Type B pancreatic cell (in vitro differentiated cells): ENCODE measurements around the gene ADAMTSL1. TPM values are rescaled to one million over a fixed set of nuclear protein-coding genes. Genes with fewer than 3 reads are reported as not detected.

Experiments used
- DNase-seq: peaks from one replicate; pipeline ENCODE4 v3.0.0; 2021; ENCODE audit warnings: mixed read lengths; ENCODE audit not compliant: unreplicated experiment; ENCODE audit errors: extremely low spot score
- H3K27ac Mint-ChIP-seq: 2 replicates; pipeline ENCODE4 v1.8.0; 2021; ENCODE audit warnings: mild to moderate bottlenecking, mixed read lengths
- H3K27me3 Mint-ChIP-seq: 2 replicates; pipeline ENCODE4 v1.8.0; 2021; ENCODE audit warnings: mixed read lengths
- H3K36me3 Mint-ChIP-seq: 2 replicates; pipeline ENCODE4 v1.8.0; 2021; ENCODE audit warnings: mixed read lengths
- H3K4me1 Mint-ChIP-seq: one replicate; pipeline ENCODE4 v1.8.0; 2021; ENCODE audit warnings: mixed read lengths; ENCODE audit not compliant: unreplicated experiment
- H3K4me3 Mint-ChIP-seq: 2 replicates; pipeline ENCODE4 v1.8.0; 2021; ENCODE audit warnings: mild to moderate bottlenecking, mixed read lengths
- H3K9me3 Mint-ChIP-seq: 2 replicates; pipeline ENCODE4 v1.8.0; 2021; ENCODE audit warnings: mixed read lengths
- total RNA-seq: library from RNA; stranded (reverse); gene quantifications from 2 replicates; pipeline ENCODE4 v1.2.1, GENCODE V29; 2021; ENCODE audit warnings: low replicate concordance
- TF ChIP-seq, protein P1 (sequence below): fragments of 200-600 bp; sonication (generic); conservative IDR thresholded peaks from 2 replicates; pipeline ENCODE4 v1.5.0; 2021; ENCODE audit warnings: antibody characterized with exemption, mild to moderate bottlenecking

Gene ADAMTSL1
- total RNA-seq, 1 donor from 2014 or later, result 28.6 TPM

DNA sequence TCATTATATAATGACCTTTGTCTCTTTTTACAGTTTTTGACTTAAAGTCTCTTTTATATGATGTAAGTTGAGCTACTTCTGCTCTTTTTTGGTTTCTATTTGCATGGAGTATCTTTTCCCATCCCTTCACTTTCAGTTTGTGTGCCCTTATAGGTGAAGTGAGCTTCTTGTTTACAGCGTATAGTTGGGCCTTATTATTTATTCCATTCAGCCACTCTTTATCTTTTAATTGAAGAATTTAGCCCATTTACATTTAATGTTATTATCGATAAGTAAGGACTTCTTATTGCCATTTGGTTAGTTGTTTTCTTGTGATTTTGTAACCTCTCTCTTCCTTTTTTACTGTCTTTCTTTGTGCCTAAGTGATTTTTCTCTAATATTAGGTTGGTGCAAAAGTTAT lies 117.3 kb downstream of the ADAMTSL1 start:
- Mint-ChIP-seq H3K9me3 (peaks cover 9% of the 10 kb centered on the region), H3K27ac (no peak overlapping the region), H3K4me1 (no peaks in the 10 kb centered on the region), H3K27me3 (no peaks in the 10 kb centered on the region), H3K4me3 (no peak overlapping the region), H3K36me3 (no peaks in the 10 kb centered on the region)
- no peak for DNase-seq
- TF ChIP-seq, protein P1, sequence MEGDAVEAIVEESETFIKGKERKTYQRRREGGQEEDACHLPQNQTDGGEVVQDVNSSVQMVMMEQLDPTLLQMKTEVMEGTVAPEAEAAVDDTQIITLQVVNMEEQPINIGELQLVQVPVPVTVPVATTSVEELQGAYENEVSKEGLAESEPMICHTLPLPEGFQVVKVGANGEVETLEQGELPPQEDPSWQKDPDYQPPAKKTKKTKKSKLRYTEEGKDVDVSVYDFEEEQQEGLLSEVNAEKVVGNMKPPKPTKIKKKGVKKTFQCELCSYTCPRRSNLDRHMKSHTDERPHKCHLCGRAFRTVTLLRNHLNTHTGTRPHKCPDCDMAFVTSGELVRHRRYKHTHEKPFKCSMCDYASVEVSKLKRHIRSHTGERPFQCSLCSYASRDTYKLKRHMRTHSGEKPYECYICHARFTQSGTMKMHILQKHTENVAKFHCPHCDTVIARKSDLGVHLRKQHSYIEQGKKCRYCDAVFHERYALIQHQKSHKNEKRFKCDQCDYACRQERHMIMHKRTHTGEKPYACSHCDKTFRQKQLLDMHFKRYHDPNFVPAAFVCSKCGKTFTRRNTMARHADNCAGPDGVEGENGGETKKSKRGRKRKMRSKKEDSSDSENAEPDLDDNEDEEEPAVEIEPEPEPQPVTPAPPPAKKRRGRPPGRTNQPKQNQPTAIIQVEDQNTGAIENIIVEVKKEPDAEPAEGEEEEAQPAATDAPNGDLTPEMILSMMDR, result no peak

DNA sequence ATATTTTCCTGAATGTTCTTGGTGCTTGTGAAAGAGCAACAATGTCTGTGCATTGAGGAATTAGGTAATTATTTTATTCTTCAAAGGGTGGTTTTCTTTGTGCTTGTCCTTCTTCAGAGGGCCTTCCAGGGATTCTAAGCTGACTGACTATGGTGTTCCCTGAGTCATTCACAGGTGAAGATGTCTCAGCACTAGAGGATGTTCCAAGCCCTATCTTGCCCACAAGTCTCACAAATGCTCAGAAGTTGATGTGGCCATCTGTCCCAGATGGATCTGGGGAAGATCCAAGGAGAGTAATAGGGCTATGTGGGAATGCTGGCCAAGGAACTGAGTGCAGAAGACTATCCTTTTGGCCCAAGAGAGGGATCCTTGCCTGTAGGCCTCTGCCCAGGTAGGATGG lies 120.9 kb downstream of the ADAMTSL1 start:
- Mint-ChIP-seq H3K27ac (no peak overlapping the region), H3K9me3 (peaks cover 5% of the 10 kb centered on the region), H3K36me3 (no peaks in the 10 kb centered on the region), H3K4me1 (no peaks in the 10 kb centered on the region), H3K4me3 (no peak overlapping the region), H3K27me3 (no peaks in the 10 kb centered on the region)
- no peak for DNase-seq
- TF ChIP-seq, protein P1, result no peak

DNA sequence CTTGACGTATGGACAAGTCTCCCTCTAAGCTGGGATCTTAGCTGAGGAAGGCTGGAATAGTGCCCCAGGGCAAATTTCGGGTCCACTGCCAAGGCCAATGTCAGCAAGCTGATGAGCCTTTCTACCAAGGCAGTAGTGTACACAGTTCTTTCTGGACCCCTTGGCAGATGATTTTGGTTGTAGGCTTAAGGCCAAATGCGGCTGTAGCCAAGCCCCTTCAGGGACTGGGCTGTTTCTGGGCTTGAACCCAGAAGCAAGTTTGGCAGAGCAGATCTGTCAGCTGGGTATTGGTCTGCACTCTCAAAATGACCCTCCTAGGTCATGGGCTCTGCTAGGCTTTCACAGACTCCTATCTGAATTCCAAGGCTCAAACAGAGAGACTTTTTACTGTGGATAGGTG lies 121.6 kb downstream of the ADAMTSL1 start:
- Mint-ChIP-seq H3K9me3 (peaks cover 5% of the 10 kb centered on the region), H3K4me3 (no peak overlapping the region), H3K4me1 (no peaks in the 10 kb centered on the region), H3K27me3 (no peaks in the 10 kb centered on the region), H3K36me3 (no peaks in the 10 kb centered on the region), H3K27ac (no peak overlapping the region)
- DNase-seq, result no peak
- TF ChIP-seq, protein P1, result no peak

DNA sequence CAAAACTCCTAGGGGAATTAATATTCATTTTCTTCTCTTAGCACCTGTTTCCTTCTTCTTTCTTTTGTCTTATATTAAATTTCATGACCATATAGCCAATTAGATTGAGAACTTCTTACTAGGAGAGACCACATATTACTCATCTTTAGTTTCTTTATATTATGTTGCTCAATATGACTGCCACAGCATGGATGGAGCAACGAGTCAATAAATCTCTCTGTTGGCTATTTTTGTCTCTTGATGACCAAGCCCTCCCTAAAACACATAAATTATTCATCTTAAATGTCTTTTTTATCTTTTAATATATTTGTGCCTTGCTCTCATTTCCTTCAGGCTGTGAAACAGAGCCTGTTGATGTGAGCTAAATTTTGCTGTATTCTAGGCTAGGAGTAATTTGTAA lies 123.0 kb downstream of the ADAMTSL1 start:
- Mint-ChIP-seq H3K36me3 (no peaks in the 10 kb centered on the region), H3K4me3 (no peak overlapping the region), H3K4me1 (no peaks in the 10 kb centered on the region), H3K27me3 (no peaks in the 10 kb centered on the region), H3K9me3 (peaks cover 5% of the 10 kb centered on the region), H3K27ac (no peak overlapping the region)
- TF ChIP-seq, protein P1, result no peak
- DNase-seq, result no peak

DNA sequence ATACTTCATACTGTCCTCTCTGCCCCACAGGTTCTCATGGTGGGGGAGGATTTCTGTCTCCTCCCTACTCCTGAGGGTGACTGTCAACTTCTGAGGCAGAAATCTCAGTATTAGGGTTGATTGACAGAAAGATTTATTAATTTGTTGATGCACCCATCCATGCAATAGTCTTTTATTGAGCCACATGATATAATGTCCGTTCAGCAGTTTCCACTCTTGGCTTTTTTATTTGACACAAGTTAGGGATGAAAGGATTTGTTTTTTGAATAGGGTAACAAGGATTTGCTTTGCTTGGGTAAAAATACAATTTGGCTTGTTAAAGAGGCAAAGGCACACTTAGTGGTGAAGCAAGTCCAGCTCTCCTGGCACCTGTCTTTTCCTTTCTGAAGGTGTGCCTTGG lies 125.0 kb downstream of the ADAMTSL1 start:
- no peak for DNase-seq
- Mint-ChIP-seq H3K4me1 (no peaks in the 10 kb centered on the region), H3K9me3 (peaks cover 5% of the 10 kb centered on the region), H3K27ac (no peak overlapping the region), H3K27me3 (no peaks in the 10 kb centered on the region), H3K4me3 (no peak overlapping the region), H3K36me3 (no peaks in the 10 kb centered on the region)
- TF ChIP-seq, protein P1, result no peak

DNA sequence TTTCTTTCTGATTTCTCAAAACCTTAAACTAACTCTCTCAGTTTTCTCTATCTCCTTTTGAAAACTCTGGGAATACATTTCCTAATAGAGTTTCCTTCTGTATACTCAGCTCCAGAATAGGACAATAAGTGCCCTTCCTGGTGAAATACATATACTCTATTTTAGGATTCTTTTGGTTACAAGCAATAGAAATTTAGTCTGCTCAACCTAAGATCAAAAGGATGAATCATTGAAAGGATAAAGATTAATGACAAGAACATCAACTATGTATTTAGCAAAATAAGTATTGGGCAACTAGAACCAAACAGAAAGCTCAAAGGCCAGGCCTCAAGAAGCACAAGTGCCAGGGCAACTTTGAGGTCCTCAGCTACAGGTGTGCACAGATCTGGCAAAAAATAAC lies 127.1 kb downstream of the ADAMTSL1 start:
- H3K27me3 Mint-ChIP-seq, result no peaks in the 10 kb centered on the region
- no peaks in the 10 kb centered on the region for H3K36me3 Mint-ChIP-seq
- H3K27ac Mint-ChIP-seq, result no peak overlapping the region
- H3K9me3 Mint-ChIP-seq, result no peaks in the 10 kb centered on the region
- no peak for DNase-seq
- H3K4me3 Mint-ChIP-seq, result no peak overlapping the region
- H3K4me1 Mint-ChIP-seq, result peaks cover 9% of the 10 kb centered on the region
- TF ChIP-seq, protein P1, result no peak
